ENCODE results near the gene TTC27.

The TTC27 gene

DNA sequence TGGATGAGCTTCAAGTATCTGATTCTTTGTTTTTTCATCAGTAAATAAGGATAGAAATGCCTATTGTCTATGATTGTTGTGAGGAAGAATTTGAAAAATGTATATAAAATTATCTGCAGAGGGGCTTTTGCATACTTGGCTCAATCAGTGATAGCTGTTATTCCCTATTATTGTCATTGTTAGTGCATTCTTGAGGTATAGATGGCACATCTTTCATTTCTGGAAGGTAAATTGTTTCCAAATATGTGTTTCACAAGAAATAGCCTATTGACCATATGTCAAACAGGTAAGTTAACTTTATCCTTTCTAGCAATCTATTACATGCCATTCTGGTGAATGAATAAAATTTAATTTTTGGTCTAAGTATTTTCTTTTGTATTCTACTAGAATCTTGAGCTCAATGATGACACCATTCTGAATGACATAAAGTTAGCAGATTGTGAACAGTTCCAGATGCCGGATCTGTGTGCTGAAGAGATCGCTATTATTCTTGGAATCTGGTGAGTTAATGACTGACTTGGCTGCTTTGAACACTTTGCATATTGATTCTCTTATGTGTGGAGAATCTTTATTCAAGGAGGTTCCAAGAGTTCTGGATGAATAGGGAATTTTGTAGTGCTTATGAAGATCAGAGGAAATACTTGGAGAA is 44.2 kb downstream of the TTC27 start:
- CTCF ChIA-PET, result interaction anchor here (0.5 kb wide), 1 partner anchor 17 kb away, joined by 4 read pairs; no protein-coding TSS in a partner anchor
- TF ChIP-seq SUZ12 (IDR thresholded peaks at IDR 0.05) (no peak), FOXA1 (IDR thresholded peaks at IDR 0.05) (no peak), FOXM1 (IDR thresholded peaks at IDR 0.05; ENCODE audit: borderline replicate concordance) (no peak), SP1 (IDR thresholded peaks at IDR 0.05) (no peak), TARDBP (IDR thresholded peaks at IDR 0.05) (no peak), ELF4 (IDR thresholded peaks at IDR 0.05) (no peak), CTBP1 (IDR thresholded peaks at IDR 0.05; ENCODE audit: borderline replicate concordance) (no peak), HDGF (IDR thresholded peaks at IDR 0.05; ENCODE audit: borderline replicate concordance) (no peak)
- POLR2A ChIA-PET, result no interaction called here
- no peak for DNase-seq (ENCODE audit: extremely low spot score)

DNA sequence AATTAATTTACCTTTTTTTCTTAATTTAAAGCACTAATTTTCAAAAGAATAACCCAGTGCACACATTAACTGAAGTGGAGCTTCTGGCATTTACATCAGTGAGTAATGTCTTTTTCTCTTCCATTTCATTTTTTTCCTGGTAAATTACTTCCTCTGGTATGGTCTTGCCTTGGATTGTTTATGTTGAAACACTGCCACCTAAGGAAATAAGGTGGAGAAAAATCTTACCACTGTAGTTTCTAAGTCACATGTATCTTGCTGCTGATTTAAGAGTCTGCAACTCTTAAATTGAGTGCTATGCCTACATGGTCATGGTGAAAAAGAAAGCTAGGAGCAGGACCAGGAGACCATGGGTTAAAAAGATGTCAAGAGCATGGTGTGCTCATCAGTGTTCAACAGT is 51.0 kb downstream of the TTC27 start:
- POLR2A ChIA-PET, result no interaction called here
- TF ChIP-seq, protein P1, sequence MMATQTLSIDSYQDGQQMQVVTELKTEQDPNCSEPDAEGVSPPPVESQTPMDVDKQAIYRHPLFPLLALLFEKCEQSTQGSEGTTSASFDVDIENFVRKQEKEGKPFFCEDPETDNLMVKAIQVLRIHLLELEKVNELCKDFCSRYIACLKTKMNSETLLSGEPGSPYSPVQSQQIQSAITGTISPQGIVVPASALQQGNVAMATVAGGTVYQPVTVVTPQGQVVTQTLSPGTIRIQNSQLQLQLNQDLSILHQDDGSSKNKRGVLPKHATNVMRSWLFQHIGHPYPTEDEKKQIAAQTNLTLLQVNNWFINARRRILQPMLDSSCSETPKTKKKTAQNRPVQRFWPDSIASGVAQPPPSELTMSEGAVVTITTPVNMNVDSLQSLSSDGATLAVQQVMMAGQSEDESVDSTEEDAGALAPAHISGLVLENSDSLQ (IDR thresholded peaks at IDR 0.05), result no peak
- TF ChIP-seq L3MBTL2 (conservative IDR thresholded peaks at IDR 0.05), result no peak
- TF ChIP-seq ARNT (IDR thresholded peaks at IDR 0.05), result no peak
- no peak for TF ChIP-seq NFRKB (IDR thresholded peaks at IDR 0.05)
- TF ChIP-seq SUZ12 (IDR thresholded peaks at IDR 0.05), result no peak
- DNase-seq (ENCODE audit: extremely low spot score), result no peak
- CTCF ChIA-PET, result no interaction called here

DNA sequence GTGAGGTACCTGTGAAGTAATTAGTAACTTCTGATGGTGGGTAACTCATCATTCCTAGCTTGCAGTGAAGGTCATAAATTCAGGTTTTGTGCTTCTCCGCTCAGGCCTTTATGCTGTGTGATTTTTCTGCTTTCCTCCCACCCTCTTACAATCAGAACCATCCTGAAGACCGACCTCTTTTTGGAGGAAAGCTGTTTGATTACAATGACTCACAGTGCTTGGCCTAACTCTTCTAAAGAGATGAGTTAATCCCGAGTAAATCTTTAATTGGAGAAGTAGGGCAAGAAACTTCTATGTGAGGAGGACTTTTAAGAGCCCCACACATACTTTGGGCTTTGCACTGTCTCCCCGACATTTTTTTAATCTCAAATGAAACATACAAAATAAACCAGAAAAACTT is 53.1 kb downstream of the TTC27 start:
- DNase-seq (ENCODE audit: extremely low spot score), result no peak
- ChIA-PET CTCF (interaction anchor here (0.7 kb wide), 1 partner anchor 73 kb away, joined by 3 read pairs; no protein-coding TSS in a partner anchor), POLR2A (no interaction called here)
- TF ChIP-seq FOXM1 (IDR thresholded peaks at IDR 0.05; ENCODE audit: borderline replicate concordance) (no peak), ELF4 (IDR thresholded peaks at IDR 0.05) (no peak)
- TF ChIP-seq, protein P1 (IDR thresholded peaks at IDR 0.05), result no peak

DNA sequence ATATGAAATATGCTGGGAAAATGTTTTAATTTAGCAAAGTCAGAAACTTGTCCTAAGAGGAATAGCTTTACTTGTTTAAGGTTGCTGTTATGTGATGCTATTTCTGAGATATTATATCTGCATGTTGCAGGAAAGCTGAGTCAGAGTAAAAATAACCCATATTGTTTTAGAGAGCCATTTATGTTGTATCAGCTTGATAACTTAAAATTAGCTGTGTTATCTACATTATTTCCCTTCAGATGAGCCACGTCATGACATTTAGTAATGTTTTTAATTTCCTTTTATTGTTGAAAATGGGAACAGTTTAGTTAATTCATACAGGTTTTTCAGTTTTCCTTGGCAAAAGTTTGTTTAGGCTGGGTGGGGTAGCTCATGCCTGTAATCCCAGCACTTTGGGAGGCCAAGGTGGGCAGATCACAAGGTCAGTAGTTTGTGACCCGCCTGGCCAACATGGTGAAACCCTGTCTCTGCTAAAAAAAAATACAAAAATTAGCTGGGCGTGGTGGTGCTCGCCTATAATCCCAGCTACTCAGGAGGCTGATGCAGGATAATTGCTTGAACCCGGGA is 55.8 kb downstream of the TTC27 start:
- no peak for DNase-seq (ENCODE audit: extremely low spot score)
- no peak for TF ChIP-seq BHLHE40 (IDR thresholded peaks at IDR 0.05; ENCODE audit: borderline replicate concordance)
- no peak for TF ChIP-seq ZNF384 (IDR thresholded peaks at IDR 0.05)
- TF ChIP-seq L3MBTL2 (conservative IDR thresholded peaks at IDR 0.05), result no peak
- TF ChIP-seq CTBP1 (IDR thresholded peaks at IDR 0.05; ENCODE audit: borderline replicate concordance), result no peak
- TF ChIP-seq SUZ12 (IDR thresholded peaks at IDR 0.05), result no peak
- no peak for TF ChIP-seq FOXA1 (IDR thresholded peaks at IDR 0.05)
- no peak for TF ChIP-seq HDGF (IDR thresholded peaks at IDR 0.05; ENCODE audit: borderline replicate concordance)
- no peak for TF ChIP-seq ELF4 (IDR thresholded peaks at IDR 0.05)
- no peak for TF ChIP-seq FOXM1 (IDR thresholded peaks at IDR 0.05; ENCODE audit: borderline replicate concordance)
- no peak for TF ChIP-seq TARDBP (IDR thresholded peaks at IDR 0.05)
- no peak for TF ChIP-seq FOXK2 (IDR thresholded peaks at IDR 0.05)
- TF ChIP-seq ARNT (IDR thresholded peaks at IDR 0.05), result no peak
- no peak for TF ChIP-seq SP1 (IDR thresholded peaks at IDR 0.05)
- TF ChIP-seq NFRKB (IDR thresholded peaks at IDR 0.05), result no peak
- CTCF ChIA-PET, result interaction anchor here (0.6 kb wide), 1 partner anchor 697 kb away, joined by 12 read pairs; no protein-coding TSS in a partner anchor
- POLR2A ChIA-PET, result no interaction called here

DNA sequence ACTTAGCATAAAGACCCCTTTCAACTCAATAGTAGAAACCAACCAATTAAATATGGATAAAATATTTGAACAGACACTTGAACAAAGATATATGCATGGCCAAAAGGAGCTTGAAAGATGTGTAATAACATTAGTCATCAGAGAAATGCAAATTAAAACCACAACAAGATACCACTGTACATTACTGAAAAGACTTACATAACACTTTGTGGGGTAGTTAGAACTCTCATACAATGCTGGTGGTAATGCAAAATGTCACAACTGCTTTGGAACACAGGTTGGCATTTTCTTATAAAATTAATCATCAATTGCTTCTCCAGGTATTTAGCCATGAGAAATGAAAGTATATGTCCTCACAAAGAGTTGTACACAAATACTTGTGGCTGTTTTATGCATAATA is 60.7 kb downstream of the TTC27 start:
- DNase-seq (ENCODE audit: extremely low spot score), result no peak
- ChIA-PET POLR2A (no interaction called here), CTCF (no interaction called here)
- TF ChIP-seq ARNT (IDR thresholded peaks at IDR 0.05), result no peak
- no peak for TF ChIP-seq BHLHE40 (IDR thresholded peaks at IDR 0.05; ENCODE audit: borderline replicate concordance)
- TF ChIP-seq FOXK2 (IDR thresholded peaks at IDR 0.05), result no peak
- no peak for TF ChIP-seq HDGF (IDR thresholded peaks at IDR 0.05; ENCODE audit: borderline replicate concordance)
- TF ChIP-seq NFRKB (IDR thresholded peaks at IDR 0.05), result no peak
- no peak for TF ChIP-seq ELF4 (IDR thresholded peaks at IDR 0.05)

DNA sequence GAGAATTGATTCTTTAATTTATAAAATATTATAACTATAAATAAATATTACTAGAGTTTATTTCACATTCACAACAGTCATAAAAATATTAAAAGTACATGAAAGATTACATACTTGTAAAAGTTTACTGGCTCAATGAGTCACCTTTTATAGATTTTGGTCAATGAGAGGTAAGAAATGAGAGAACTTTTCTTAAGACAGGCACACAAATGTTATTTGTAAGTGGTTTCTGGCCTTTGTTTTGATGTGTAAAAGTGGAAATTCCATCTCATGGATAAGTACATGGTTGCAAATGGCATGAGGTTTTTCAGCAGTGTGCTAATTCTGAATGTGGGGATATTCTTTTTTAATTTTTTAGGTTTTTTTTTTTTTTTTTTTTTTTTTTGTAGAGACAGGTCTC is 63.8 kb downstream of the TTC27 start:
- ChIA-PET POLR2A (no interaction called here), CTCF (no interaction called here)
- DNase-seq (ENCODE audit: extremely low spot score), result no peak
- no peak for TF ChIP-seq BHLHE40 (IDR thresholded peaks at IDR 0.05; ENCODE audit: borderline replicate concordance)
- no peak for TF ChIP-seq ARNT (IDR thresholded peaks at IDR 0.05)
- no peak for TF ChIP-seq L3MBTL2 (conservative IDR thresholded peaks at IDR 0.05)
- TF ChIP-seq, protein P1 (IDR thresholded peaks at IDR 0.05), result no peak
- TF ChIP-seq ZNF384 (IDR thresholded peaks at IDR 0.05), result no peak
- no peak for TF ChIP-seq HDGF (IDR thresholded peaks at IDR 0.05; ENCODE audit: borderline replicate concordance)
- TF ChIP-seq LEF1 (IDR thresholded peaks at IDR 0.05; ENCODE audit: borderline replicate concordance), result no peak
- no peak for TF ChIP-seq NFRKB (IDR thresholded peaks at IDR 0.05)
- TF ChIP-seq SUZ12 (IDR thresholded peaks at IDR 0.05), result no peak
- no peak for TF ChIP-seq FOXM1 (IDR thresholded peaks at IDR 0.05; ENCODE audit: borderline replicate concordance)
- no peak for TF ChIP-seq CTBP1 (IDR thresholded peaks at IDR 0.05; ENCODE audit: borderline replicate concordance)
- no peak for TF ChIP-seq FOXK2 (IDR thresholded peaks at IDR 0.05)
- no peak for TF ChIP-seq FOXA1 (IDR thresholded peaks at IDR 0.05)
- TF ChIP-seq TARDBP (IDR thresholded peaks at IDR 0.05), result no peak
- TF ChIP-seq SP1 (IDR thresholded peaks at IDR 0.05), result no peak
- no peak for TF ChIP-seq ELF4 (IDR thresholded peaks at IDR 0.05)

Data from HEK293T (cell line).